Lower lobe of right lung (tissue), 2 donors: ENCODE data around the gene MAGI1. TPM values are rescaled to one million over a fixed set of nuclear protein-coding genes. Genes with fewer than 3 reads are reported as not detected.

ENCODE experiments used
- ATAC-seq, 2 donors: fragments of 200-7000 bp; cut with Tn5 transposase; one replicate each; pipeline ENCODE4 v1.9.1; 2020 to 2022; ENCODE audit warnings: mild to moderate bottlenecking in 2 of 2, moderate library complexity in 2 of 2
- DNase-seq: peaks from one replicate; pipeline ENCODE4 v3.0.0-alpha.2; 2020
- H3K27ac ChIP-seq: fragments of 200-600 bp; one replicate; pipeline ENCODE4 v1.8.0; 2022
- H3K27me3 ChIP-seq: fragments of 200-600 bp; one replicate; pipeline ENCODE4 v1.8.0; 2022; ENCODE audit warnings: low read depth
- H3K36me3 ChIP-seq: fragments of 200-600 bp; one replicate; pipeline ENCODE4 v1.8.0; 2022; ENCODE audit warnings: mild to moderate bottlenecking
- H3K4me1 ChIP-seq: fragments of 200-600 bp; one replicate; pipeline ENCODE4 v1.8.0; 2022
- H3K4me3 ChIP-seq: fragments of 200-600 bp; one replicate; pipeline ENCODE4 v1.8.0; 2022; ENCODE audit warnings: mild to moderate bottlenecking
- H3K9me3 ChIP-seq: fragments of 200-600 bp; one replicate; pipeline ENCODE4 v1.8.0; 2022
- intact Hi-C: fragments of 100-400 bp; cut with DNase I; formaldehyde crosslinking; loops from one replicate; pipeline ENCODE4 v1.11.0; 2022
- long read RNA-seq: library from polyadenylated mRNA; unstranded; transcript quantifications from one replicate; pipeline ENCODE4 v2.0.0, GENCODE V29; 2021
- total RNA-seq: library from RNA; stranded (reverse); fragmentation: NEBNext Ultra II Directional; extraction: Animal tissue kit (Norgen Biotek cat#: 25700); gene quantifications from one replicate; pipeline ENCODE4 v1.2.1, GENCODE V29; 2021
- TF ChIP-seq, protein P1 (sequence below): fragments of 200-600 bp; IDR thresholded peaks from one replicate; pipeline ENCODE4 v1.8.0; 2022; ENCODE audit warnings: antibody characterized with exemption, mild to moderate bottlenecking
- donor health status: DM: no; HTN: yes; CAD: no; lungs with severe emphysema.

MAGI1 gene
- 35.5 TPM for total RNA-seq
- long read RNA-seq, partial matches to known transcripts: 14 of 34 reads
- long read RNA-seq, other reads (novel, unspliced or antisense): 20 of 34 reads

- peak; percentile 88 to 93 for ATAC-seq
Measured at GRCh38 chr3:66038726-66039589, at the start of gene MAGI1. Gene MAGI1, minus strand, starts transcription at chr3:66038918. Its CDS starts 610 bp downstream, at chr3:66038308.

DNA sequence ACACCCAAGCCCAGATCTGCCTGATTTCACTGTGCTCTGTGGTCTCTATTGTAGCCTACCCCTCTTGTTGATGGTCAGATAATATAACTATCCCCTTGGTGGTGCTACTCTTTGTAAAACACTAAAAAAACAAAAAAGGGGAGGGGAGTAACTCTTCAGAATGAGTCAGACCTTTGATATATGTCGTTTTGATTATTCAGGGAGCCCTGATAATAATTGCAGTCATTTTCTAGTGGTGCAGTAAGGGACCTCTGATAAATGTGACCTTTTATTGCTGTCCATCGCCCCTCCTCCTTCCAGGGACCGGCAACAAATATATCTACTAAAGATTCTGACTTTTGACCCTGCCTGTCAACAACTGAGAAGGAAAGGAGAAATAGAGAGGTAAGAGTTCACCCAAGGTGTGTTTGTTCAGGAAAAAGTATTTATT, 45.1 kb upstream of the MAGI1 start:
- no peaks in the 10 kb centered on the region for H3K36me3 ChIP-seq
- no peaks in the 10 kb centered on the region for H3K9me3 ChIP-seq
- DNase-seq: no peak
- no peak for ATAC-seq
- no peaks in the 10 kb centered on the region for H3K4me1 ChIP-seq
- TF ChIP-seq, protein P1, sequence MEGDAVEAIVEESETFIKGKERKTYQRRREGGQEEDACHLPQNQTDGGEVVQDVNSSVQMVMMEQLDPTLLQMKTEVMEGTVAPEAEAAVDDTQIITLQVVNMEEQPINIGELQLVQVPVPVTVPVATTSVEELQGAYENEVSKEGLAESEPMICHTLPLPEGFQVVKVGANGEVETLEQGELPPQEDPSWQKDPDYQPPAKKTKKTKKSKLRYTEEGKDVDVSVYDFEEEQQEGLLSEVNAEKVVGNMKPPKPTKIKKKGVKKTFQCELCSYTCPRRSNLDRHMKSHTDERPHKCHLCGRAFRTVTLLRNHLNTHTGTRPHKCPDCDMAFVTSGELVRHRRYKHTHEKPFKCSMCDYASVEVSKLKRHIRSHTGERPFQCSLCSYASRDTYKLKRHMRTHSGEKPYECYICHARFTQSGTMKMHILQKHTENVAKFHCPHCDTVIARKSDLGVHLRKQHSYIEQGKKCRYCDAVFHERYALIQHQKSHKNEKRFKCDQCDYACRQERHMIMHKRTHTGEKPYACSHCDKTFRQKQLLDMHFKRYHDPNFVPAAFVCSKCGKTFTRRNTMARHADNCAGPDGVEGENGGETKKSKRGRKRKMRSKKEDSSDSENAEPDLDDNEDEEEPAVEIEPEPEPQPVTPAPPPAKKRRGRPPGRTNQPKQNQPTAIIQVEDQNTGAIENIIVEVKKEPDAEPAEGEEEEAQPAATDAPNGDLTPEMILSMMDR: no peak
- H3K27ac ChIP-seq: no peak overlapping the region
- H3K27me3 ChIP-seq: no peaks in the 10 kb centered on the region
- intact Hi-C loops: no loop called here
- no peak overlapping the region for H3K4me3 ChIP-seq

More at GRCh38 chr3:66038726-66039589, at the start of gene MAGI1:
- Histone ChIP-seq H3K9me3 (no peaks in the 10 kb centered on the region), H3K4me1 (peaks cover 21% of the 10 kb centered on the region), H3K27ac (peak within 1 kb of the TSS; percentile 94), H3K36me3 (no peaks in the 10 kb centered on the region), H3K4me3 (peak within 1 kb of the TSS; percentile 85), H3K27me3 (no peaks in the 10 kb centered on the region)
- intact Hi-C loops: no loop called here
- TF ChIP-seq, protein P1: no peak
- peak; percentile 89 for DNase-seq

GRCh38 chr3:66083096-66083678, 44.5 kb upstream of the MAGI1 start:
- no peak overlapping the region for H3K4me3 ChIP-seq
- H3K27me3 ChIP-seq: no peaks in the 10 kb centered on the region
- H3K9me3 ChIP-seq: no peaks in the 10 kb centered on the region
- DNase-seq (no peak), ATAC-seq (no peak)
- no peaks in the 10 kb centered on the region for H3K4me1 ChIP-seq
- intact Hi-C loops: no loop called here
- no peaks in the 10 kb centered on the region for H3K36me3 ChIP-seq
- H3K27ac ChIP-seq: no peak overlapping the region
- TF ChIP-seq, protein P1: no peak

- TF ChIP-seq, protein P1: no peak
- H3K9me3 ChIP-seq: no peaks in the 10 kb centered on the region
- no peak for ATAC-seq
- intact Hi-C loops: no loop called here
- no peak overlapping the region for H3K27ac ChIP-seq
- no peaks in the 10 kb centered on the region for H3K27me3 ChIP-seq
- no peaks in the 10 kb centered on the region for H3K36me3 ChIP-seq
- no peak overlapping the region for H3K4me3 ChIP-seq
- DNase-seq: no peak
- no peaks in the 10 kb centered on the region for H3K4me1 ChIP-seq
Measured at GRCh38 chr3:66082679-66083078, 44.0 kb upstream of the MAGI1 start.

- no peak for DNase-seq
- Histone ChIP-seq H3K4me3 (no peak overlapping the region), H3K27ac (no peak overlapping the region), H3K27me3 (no peaks in the 10 kb centered on the region), H3K9me3 (no peaks in the 10 kb centered on the region), H3K36me3 (no peaks in the 10 kb centered on the region), H3K4me1 (no peaks in the 10 kb centered on the region)
- intact Hi-C loops: no loop called here
- no peak for ATAC-seq
- TF ChIP-seq, protein P1: no peak
Measured at GRCh38 chr3:66080167-66080566, 41.4 kb upstream of the MAGI1 start.
